GM18517 (cell line): ENCODE data around the gene TTPAL.

Source experiments
- ATAC-seq: cut with Tn5 transposase; IDR thresholded peaks from one replicate; pipeline ENCODE4 v1.9.1; 2021; ENCODE audit warnings: mild to moderate bottlenecking, moderate library complexity; ENCODE audit not compliant: unreplicated experiment

The TTPAL gene

DNA sequence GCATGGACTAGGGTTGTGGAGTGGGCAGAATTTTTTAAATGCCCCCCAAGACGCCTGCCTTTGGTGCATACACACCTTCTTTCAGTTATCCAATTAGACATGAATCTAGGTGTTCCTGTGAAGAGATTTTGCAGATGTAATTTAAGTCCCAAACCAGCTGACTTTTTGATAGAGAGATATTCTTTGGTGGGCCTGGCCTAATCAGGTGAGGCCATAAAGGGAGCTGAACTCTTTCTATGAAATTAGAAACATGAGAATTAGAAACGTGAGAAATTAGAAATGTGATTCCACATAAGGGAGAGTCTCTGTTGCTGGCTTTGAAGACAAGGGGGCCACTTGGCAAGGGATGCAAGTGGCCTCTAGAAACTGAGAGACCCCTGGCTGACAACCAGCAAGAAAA lies 36.4 kb upstream of the TTPAL start:
- ATAC-seq = no peak

DNA sequence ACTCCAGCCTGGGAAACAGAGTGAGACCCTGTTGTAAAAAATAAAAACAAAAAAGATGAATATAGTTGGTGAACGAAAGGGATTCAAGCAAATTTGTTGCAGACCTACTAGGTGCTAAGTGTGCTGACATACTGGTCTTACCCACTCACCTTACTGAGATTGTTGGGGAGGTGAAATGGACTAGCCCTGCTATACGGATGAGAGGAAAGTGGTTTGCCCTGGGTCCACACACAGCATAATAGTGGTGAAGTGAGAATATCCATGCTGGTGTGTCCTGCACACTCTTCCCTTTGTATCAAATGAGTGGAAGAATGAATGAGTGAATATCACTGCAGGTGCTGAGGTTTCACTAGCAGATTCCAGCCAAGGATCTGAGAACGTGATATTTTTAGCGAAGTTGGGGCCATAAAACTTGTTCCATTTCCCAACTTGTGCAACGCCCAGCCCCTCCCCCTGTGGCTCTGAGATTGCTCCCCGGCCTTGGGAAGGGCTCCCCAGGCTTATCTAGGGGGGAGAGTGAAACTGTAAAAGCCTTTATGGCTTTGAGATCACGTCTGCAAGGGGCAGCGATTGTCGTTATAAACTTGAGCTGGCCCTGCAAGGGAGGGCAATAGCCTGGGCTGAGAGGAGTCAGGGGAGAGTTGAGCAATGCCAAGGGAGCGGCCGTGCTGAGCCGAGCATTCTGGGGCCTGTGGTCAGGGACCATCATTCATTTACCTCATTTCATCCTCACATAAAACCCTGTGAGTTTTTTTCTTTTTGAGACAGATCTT lies 33.2 kb upstream of the TTPAL start:
- ATAC-seq = no peak

DNA sequence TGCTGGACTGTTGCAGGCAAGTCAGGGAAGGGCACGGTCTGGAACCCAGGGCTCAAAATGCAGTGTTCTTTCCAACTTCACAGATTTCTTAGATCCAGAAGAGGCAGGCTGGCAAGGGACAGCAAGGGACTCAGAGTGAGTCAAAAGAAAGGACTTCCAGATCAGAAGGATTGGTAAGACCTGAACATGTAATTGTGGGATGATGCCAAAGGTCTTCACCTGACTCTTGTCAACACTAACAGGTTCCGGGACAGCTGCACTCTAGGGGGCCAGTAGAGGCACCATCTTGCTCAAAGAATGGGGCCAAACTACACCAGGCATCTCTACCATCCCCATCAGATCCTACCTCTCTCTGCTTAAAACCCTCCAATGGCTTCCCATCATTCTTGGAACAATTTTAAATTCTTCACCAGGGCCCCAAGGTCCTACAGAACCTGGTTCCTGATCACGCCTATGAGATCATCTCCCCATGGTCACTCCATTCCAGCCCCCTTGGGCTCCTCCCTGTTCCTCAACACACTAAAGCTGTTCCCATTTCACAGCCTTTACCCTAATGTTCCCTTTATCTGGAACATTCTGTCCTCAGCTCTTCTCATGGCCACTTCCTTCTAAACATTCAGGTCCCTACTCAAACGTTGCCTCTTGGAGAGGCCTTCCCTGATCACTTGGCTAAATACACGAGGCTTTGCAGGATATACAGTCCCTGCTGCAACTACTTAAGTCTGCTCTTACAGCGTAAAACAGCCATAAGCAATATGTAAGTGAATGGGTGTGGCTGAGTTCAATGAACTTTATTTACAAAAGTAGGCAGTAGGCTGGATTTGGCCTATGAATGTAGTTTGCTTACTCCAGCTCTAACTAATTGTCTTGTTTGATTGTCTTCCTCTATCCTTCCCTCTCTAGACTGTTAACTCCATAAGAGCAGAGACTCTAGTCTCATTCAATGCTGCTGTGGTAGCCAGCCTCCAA lies 29.6 kb upstream of the TTPAL start:
- ATAC-seq = no peak

DNA sequence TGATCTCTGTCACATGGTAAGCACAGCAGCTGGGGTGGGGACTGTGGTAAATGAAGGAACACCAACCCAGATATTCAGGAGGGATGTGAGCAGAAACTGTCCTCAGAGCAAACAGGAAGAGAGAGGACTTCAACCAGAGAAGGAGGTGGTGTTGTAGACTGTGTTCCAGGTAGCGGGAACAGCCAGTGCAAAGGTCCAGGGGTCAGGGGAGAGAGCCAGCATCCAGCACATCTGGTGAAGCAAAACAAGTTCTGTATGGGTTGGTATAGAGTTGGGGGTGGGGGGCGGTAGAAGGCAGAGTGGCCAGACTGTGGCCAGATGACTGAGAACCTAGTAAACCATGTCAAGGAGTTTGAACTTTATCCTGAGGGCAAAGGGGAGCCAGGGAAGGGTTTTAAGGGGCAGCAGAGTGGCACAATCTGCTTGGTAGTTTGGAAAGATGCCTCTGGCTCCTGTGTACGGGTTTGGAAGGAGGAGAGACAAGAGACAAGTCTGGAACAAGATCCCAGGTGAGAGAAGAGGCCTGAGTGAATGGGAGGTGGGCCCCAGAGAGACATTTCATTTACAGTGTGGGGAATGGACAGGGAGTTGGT lies 27.8 kb upstream of the TTPAL start:
- no peak for ATAC-seq

DNA sequence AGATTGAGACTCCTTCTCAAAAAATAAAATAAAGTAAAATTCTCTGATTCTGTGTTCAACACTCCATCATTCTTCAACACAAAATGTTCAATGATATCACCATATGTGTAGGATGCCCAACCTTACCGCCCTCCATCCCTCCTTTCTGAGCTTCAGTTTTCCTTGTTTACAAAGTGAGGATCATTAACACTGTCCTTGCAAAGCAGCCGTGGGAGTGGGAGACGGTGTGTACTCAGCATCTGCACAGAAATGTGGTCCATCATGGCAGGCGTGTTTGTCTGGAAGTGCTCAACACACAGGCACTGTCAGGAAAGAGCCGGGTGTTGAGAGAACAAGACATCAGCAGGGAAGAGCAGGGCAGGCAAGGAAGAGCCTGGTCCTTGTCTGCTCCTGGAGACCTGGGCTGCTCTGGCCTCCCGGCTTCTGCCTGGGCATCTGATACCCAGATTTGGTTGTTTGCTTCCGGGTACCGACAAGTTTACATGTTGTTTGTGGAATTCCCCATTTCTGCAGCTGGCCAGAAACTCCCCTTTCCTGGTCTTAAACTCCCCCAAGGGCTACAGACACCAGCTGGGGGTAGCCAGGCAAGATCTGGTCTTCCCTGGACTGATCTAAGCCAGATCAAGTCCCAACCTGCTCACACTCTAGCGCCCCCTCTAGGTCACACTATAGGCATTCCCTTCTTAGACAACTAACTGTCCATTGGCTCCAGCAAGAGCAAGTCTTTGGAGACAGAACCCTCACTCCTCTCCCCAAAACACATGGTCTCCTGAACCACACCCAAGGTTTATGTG lies 26.7 kb upstream of the TTPAL start:
- ATAC-seq = no peak

DNA sequence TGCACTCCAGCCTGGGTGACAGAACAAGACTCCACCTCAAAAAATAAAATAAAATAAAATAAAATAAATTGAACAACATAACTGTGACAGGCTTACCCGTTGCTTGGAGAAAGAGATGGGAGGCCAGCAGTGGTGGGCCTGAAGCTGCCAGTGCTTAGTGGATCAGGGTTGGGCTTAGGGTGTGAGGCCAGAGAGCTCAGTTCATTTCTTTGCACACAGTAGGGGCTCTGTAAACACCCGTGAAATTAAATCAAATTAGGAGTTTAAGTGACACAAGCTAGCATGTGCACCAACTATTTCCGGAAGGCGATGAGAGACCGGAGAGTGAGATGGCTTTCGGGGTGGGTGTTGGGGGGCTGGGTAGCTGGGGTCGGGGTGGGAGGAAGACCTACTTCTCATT lies 25.8 kb upstream of the TTPAL start:
- no peak for ATAC-seq

DNA sequence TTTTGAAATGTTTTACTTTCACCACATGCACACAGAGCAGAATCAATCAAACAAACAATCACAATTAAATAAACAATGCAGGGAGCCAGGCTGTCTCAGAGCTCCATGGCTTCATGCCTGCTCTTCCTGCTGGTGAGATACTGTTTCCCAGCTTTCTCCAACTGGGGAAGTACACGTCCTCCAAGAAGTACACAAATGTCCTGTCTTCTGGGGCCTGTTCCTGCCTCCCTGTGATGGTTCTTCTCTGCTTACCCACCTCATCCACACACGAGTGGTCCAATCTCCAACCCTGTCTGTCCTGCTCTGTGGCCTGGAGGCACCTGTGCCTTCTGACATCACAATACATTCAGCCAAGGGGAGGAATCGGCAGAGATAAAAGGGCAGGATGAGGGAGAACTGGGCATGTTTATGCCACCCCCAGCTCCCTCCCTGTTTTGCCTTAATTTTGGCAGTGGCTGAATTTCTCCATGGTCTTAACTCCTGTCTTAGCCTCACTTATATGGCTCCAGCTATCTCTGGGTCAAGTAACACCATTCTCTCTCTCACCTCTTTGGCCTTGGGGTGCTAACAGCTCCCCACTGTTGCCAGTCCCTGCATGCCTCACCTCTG lies 25.3 kb upstream of the TTPAL start:
- no peak for ATAC-seq

DNA sequence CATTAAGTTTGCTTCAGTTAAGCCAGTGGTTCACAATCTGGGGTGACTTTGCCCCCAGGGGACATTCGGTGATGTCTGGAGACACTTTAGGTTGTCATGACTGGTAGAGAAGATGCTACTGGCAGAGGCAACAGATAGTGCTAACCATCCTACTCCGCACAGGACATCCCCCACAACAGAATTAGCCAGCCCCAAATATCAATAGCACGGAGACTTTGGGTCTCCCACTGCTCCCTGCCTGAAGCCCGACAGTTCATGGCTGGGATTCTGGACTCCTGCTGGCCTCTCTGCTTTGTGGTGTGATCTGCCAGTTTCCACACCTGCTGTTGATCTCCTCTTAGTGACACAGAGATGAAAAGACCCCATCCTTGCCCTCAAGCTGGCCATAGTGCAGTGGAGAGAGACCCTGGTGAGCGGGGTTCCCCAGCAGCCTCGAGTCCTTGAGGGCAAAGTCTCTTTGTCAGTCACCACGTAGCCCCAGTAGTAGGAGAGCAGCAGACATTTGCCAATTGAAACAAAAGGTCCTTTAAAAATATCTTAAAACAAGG lies 24.7 kb upstream of the TTPAL start:
- ATAC-seq = no peak

DNA sequence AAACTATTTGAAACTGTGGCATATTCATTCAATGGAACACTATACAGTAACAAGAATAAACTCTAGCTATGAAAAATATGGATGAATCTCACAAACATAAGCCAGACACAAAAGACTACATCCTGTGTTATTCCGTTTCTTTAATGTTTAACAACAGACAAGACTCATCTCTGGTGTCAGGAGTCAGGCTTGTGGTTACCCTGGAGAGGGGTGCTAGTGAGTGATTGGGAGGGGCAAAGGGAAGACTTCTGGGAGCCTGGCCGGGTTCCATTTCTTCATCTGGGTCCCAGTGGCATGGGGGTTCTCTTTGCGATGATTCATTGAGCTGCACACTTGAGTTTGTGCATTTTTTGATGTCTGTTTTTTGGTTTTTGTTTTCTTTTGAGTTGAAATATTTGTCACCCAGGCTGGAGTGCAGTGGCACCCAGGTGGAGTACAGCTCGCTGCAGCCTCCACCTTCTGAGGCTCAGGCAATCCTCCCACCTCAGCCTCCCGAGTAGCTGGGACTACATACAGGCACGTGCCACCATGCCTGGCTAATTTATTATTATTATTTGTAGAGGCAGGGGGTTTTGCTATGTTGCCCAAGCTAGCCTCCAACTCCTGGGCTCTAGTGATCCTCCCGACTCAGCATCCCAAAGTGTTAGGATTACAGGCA lies 21.2 kb upstream of the TTPAL start:
- no peak for ATAC-seq

DNA sequence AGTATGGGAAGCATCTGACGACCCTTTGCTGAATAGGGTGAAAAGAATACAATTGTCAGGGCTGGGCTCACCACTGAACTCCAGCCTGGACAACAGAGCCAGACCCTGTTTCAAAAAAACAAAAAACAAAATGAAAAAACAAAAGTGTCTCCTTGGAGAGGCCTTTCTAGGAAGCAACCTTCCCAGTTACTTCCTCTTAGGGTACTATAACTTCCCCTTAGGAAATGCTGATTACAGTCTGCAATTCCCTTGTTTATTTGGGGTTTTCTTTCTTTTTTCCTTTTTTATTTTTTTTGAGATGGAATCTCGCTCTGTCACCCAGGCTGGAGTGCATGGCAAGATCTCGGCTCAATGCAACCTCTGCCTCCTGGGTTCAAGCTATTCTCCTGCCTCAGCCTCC lies 20.5 kb upstream of the TTPAL start:
- ATAC-seq = no peak

DNA sequence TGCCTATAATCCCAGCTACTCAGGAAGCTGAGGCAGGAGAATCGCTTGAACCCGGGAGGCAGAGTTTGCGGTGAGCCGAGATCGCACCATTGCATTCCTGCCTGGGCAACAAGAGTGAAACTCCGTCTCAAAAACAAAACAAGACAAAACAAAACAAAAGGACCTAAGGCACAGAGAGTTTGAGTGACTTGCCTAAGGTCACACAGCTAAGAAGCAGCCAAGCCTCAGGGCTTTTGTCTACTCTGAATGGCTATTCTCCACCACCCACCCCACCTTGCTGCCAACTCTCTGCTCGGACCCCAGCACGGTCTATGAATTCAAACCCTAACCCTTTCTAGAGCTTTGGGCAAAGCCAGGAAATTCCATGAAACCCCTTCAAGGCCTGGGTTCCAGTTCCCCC lies 19.1 kb upstream of the TTPAL start:
- ATAC-seq = no peak

DNA sequence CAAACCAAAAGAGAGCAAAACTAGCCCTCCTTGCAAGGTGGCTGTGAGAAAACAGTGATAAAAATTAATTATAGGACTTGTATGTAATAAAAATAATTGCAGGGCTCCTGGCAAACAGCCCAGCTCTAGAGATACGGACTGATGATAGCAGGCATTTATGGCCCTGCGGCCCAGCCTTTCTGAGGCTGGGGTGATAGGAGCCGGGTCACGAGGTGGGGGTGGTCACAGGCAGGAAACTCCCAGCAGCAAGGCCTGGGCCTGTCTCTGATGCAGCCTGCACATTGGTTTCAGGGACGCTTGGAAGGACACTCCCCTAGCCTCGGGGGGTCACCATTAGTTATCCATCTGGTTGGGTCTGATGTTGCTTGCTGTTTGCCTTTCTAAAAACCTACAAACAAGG lies 18.7 kb upstream of the TTPAL start:
- no peak for ATAC-seq

DNA sequence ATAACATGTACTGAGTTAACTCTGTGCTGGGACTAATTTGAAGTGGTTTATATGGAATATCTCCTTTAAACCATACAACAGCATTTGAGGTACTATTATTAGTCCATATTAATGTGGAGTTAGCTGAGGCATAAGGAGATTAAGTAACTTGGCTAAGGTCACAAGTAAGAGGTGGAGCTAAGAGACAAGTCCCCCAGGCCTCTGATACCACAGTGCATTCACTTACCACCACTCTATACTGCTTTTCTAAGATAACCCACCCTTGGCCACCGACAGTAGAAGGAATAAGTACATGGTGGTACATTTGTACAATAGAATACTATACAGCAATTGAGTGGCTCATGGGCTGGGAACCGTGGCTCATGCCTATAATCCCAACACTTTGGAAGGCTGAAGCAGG lies 16.4 kb upstream of the TTPAL start:
- ATAC-seq = no peak

DNA sequence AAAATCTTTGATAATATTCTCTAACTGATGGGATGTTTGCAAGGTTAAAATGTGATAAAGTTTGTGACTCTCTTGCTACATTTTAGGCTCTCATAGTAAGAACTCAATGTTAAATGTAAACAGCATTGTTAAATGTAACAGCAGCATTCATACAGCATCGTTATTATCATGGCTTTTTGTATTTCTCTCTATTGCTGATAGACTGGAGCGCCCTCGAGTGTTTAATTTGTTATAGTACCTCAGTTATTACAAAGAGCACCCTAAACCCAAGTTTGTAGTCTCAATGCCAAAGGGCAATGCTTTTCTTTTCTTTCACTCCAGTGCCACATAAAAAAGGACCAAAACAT lies 14.9 kb upstream of the TTPAL start:
- no peak for ATAC-seq

DNA sequence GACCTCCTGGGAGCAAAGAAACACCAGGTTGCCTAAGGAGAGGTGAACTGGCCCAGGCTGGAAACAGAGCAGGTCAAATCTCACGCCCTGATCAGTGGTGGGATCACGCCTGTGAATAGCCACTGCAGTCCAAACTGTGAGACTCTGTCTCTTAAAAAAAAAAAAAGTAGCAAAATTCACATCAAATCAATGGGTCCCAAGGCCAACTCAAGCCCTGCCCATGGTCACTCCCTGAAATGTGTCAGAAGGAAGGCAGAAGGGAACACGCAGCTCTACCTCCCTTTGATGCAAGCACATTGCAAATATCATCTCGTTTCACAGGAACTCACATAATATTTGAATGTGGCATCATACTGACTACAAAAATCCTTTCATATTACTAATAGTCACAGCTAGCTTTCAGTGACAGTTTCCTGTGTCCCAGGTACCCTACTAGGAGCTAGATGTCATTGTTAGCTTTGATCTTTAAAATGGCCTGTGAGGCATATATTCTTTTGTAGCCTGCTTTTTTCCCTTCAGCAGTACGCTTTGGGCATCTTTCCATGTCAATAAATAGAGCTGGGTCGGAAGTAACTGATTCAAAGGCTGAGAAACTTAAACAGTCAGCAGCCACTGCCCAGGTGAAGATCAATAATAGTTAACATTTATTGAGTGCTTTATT lies 14.4 kb upstream of the TTPAL start:
- no peak for ATAC-seq

DNA sequence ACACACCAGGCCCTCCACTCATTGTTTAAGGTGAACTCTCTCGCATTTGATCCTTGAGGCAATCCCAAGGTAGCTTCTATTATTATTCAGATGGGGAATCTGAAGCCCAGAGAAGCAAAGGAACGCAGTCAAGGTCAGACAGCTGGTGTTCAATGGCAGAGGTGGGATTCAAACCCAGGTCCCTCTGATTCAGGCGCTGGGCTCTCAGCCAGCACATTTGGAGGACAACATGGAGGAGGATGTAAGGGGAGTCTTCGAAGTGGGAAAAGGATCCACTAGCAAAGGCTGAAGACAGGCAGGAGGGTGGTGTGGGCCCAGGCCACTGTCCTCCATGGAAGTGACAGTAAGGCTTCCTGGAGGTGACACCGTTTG lies 13.9 kb upstream of the TTPAL start:
- ATAC-seq = no peak

DNA sequence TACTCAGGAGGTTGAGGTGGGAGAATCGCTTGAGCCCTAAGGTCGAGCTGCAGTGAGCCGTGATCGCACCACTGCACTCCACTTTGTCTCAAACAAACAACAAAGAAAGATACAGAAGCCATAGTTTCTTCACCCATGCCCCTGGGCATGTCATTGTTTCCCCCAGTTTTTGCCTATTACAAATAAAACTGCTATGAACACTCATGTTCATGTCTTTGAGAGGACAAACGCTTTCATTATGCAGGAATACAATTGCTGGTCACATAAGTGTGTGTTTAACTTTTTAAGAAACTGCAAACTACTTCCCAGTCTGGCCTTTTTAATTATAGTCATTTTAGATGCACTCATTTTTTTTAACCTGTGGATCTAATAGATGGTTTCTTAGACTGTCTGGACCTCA lies 12.2 kb upstream of the TTPAL start:
- no peak for ATAC-seq

DNA sequence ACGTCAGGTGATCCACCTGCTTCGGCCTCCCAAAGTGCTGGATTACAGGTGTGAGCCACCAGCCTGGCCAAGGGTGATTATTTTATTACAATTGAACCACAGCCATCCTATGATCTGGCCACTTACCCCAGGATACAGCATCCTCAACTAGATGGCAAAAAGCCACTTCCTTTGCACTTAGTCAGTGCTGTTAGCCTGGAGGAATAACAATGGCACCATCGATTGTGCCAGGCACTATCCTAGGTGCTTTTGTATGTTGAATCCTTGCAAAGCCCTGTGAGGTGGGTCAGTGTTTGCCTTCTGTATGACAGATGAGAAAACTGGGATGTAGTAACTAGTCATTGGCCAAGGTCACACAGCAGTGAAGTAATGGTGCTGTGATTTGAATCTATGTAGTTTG lies 11.2 kb upstream of the TTPAL start:
- ATAC-seq = no peak

DNA sequence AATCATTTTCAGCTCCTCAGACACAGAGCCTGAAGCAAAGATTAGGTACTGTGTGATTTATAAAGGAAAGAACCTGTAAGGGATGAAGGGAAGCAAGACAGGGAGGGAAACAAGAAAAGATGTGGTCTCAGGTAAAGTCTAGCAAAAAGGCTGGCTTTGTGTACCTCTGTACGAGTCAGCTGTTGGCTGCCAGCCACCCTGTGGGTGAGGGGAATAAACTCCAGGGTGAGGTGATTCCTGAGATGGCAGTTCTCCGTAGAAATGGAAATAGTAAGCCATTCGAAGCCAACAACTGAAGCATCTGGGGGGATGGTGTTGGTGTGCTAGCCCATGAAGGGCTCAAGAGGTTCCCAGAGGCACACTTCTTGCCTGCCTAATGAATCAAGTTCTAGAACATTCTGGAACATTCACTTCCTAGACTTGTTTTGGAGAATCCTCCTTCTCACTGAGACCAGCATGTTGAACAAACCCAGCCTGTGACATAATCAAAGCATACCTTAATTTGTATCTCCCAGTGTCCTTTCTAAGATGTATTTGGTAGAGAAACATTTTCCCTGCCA lies 10.6 kb upstream of the TTPAL start:
- ATAC-seq = no peak
